Prostate gland (tissue), 2 donors: ENCODE results near the gene L3MBTL4.
"Not testable (repeated sequence)": the region's sequence is repeated elsewhere in the genome, so short reads cannot be mapped to it uniquely, and the experiment has no call there.

ENCODE experiments used
- CTCF ChIP-seq, 4 experiments: fragments of 200-600 bp in 2 of 4; fragments of 450-650 bp in 2 of 4; sonication (generic) in 2 of 4; IDR thresholded peaks; 1 replicate in 3 of 4; 2 replicates in 1 of 4; pipeline ENCODE4 v1.5.1; 2016 to 2019; ENCODE audit warnings: antibody characterized with exemption in 4 of 4, mild to moderate bottlenecking in 2 of 4, moderate library complexity in 2 of 4
- POLR2A ChIP-seq: fragments of 450-650 bp; IDR thresholded peaks from one replicate; pipeline ENCODE4 v1.6.1; 2016; ENCODE audit warnings: antibody characterized with exemption, mild to moderate bottlenecking
- POLR2AphosphoS5 ChIP-seq: sonication (generic); formaldehyde crosslinking; IDR thresholded peaks from one replicate; pipeline ENCODE4 v1.6.1; 2017; ENCODE audit warnings: antibody characterized with exemption

GRCh38 chr18:6135901-6136300 is 278.8 kb downstream of the L3MBTL4 start:
- TF ChIP-seq CTCF (IDR thresholded peaks at IDR 0.05); POLR2A; POLR2AphosphoS5: not testable (repeated sequence)
